ENCODE measurements around the gene DDI2. TPM values are rescaled to one million over a fixed set of nuclear protein-coding genes. Genes with fewer than 3 reads are reported as not detected.
A peak's percentile ranks its signal among the peaks of the same experiment; 100 is the strongest.

The DDI2 gene
- total RNA-seq (10 to 100 TPM; 70.8 to 72.5 TPM), polyA plus RNA-seq (10 to 100 TPM in 1 of 2 donors, 1 to 10 TPM in 1; 9.5 to 13.1 TPM)

DNA sequence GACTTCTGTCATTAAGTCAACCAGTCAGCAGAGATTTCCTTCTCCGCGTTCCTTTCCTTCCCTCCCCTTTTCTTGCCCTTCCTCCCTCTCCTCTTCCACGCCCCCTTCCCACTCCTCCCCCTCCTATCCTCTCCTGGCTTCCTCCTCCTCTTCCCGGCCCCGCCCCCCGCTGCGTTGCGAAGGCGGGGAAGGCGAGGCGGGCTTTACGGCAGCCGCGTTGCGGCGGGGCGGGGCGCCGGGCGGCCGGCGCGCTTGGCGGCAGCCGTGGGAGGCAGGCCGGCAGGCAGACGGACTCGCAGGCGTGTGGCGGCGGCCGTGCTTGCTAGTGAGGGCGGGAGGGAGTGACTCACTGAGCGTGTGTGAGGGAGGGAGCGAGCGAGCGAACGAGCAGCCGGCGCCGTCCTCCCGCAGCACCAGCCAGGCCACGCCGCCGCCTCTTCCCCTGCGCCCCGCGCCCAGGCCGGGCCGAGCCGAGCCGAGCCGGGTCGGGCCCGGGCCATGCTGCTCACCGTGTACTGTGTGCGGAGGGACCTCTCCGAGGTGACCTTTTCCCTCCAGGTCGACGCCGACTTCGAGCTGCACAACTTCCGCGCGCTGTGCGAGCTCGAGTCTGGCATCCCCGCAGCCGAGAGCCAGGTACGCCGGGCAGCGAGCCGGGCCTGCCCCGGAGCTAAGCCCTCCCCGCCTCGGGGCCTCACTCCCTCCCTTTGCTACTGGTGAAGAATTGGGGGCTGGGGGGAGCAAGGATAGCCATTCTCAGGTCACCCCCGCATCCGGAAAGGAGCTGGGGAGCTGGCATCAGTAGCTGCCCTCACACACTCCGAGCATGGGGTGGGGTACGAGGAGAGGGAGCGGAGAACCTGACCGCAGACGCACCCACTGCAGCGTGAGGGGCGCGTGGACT is at the start of gene DDI2:
TSS of gene DDI2 (plus strand) at position 286 of the 904 bp plus-strand sequence. CDS start at position 499, 213 bp downstream.
- Histone ChIP-seq H3K4me1 (ENCODE audit: control insufficient read depth in 4 of 4, insufficient read depth in 4 of 4, low read length in 3 of 4) (peaks cover 8 to 50% (median 37%) of the 10 kb centered on the region in 4 donors), H3K36me3 (ENCODE audit: control insufficient read depth in 4 of 4, insufficient read depth in 3 of 4, low read depth in 1 of 4, low read length in 3 of 4) (no peaks in the 10 kb centered on the region), H3K27me3 (ENCODE audit: control insufficient read depth in 4 of 4, insufficient read depth in 4 of 4, low read length in 3 of 4) (no peaks in the 10 kb centered on the region), H3K27ac (ENCODE audit: low read depth in 1 of 2, low read length in 2 of 2) (peak within 1 kb of the TSS; percentile 97 to 99), H3K9me3 (ENCODE audit: control insufficient read depth in 4 of 4, low read length in 3 of 4) (no peaks in the 10 kb centered on the region), H3K9ac (ENCODE audit: low read depth in 1 of 2, low read length in 2 of 2) (peak within 1 kb of the TSS; percentile 86 to 97), H3K4me3 (ENCODE audit: low read depth in 1 of 3, low read length in 3 of 3) (peak within 1 kb of the TSS; percentile 85 to 94 (median 88))
- TF ChIP-seq ZBTB33 (IDR thresholded peaks at IDR 0.05) (no peak), FOXA1 (IDR thresholded peaks at IDR 0.05) (no peak), GABPA (IDR thresholded peaks at IDR 0.05 in 1 of 2, conservative IDR thresholded peaks at IDR 0.05 in 1 of 2) (peak in 1 of 2 donors; percentile 55), NR2F2 (IDR thresholded peaks at IDR 0.05) (no peak), RAD21 (IDR thresholded peaks at IDR 0.05) (peak in 1 of 2 donors; percentile 23), JUND (IDR thresholded peaks at IDR 0.05) (no peak), HNF4G (IDR thresholded peaks at IDR 0.05) (no peak), RXRA (IDR thresholded peaks at IDR 0.05) (peak in 1 of 2 donors; percentile 18), HNF4A (conservative IDR thresholded peaks at IDR 0.05) (peak in 1 of 2 donors; percentile 43), SP1 (IDR thresholded peaks at IDR 0.05) (peak; percentile 55), FOXA2 (IDR thresholded peaks at IDR 0.05) (no peak), YY1 (IDR thresholded peaks at IDR 0.05) (peak; percentile 21), TAF1 (conservative IDR thresholded peaks at IDR 0.05) (no peak), EGR1 (IDR thresholded peaks at IDR 0.05; ENCODE audit: low read depth in 2 of 2) (peak in 1 of 2 donors; percentile 35), REST (IDR thresholded peaks at IDR 0.05) (peak; percentile 9), ATF3 (IDR thresholded peaks at IDR 0.05) (no peak)
- TF ChIP-seq, protein P1, sequence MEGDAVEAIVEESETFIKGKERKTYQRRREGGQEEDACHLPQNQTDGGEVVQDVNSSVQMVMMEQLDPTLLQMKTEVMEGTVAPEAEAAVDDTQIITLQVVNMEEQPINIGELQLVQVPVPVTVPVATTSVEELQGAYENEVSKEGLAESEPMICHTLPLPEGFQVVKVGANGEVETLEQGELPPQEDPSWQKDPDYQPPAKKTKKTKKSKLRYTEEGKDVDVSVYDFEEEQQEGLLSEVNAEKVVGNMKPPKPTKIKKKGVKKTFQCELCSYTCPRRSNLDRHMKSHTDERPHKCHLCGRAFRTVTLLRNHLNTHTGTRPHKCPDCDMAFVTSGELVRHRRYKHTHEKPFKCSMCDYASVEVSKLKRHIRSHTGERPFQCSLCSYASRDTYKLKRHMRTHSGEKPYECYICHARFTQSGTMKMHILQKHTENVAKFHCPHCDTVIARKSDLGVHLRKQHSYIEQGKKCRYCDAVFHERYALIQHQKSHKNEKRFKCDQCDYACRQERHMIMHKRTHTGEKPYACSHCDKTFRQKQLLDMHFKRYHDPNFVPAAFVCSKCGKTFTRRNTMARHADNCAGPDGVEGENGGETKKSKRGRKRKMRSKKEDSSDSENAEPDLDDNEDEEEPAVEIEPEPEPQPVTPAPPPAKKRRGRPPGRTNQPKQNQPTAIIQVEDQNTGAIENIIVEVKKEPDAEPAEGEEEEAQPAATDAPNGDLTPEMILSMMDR (IDR thresholded peaks at IDR 0.05; ENCODE audit: low read depth, low read length, missing input control) = no peak
- TF ChIP-seq, protein P2, sequence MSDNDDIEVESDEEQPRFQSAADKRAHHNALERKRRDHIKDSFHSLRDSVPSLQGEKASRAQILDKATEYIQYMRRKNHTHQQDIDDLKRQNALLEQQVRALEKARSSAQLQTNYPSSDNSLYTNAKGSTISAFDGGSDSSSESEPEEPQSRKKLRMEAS (IDR thresholded peaks at IDR 0.05) = no peak
- WGBS = under 1% methylated on average over 86 of the region's 86 CpGs
- peak; percentile 94 for DNase-seq (ENCODE audit: low spot score)
